IPS DF 4.7 (cell line): Measurements from ENCODE around the gene FSTL4.

Source experiments
- DNase-seq: peaks from one replicate; pipeline ENCODE4 v3.0.0-alpha.2; 2013; ENCODE audit warnings: low spot score; ENCODE audit errors: extremely low read depth

FSTL4 gene

DNA sequence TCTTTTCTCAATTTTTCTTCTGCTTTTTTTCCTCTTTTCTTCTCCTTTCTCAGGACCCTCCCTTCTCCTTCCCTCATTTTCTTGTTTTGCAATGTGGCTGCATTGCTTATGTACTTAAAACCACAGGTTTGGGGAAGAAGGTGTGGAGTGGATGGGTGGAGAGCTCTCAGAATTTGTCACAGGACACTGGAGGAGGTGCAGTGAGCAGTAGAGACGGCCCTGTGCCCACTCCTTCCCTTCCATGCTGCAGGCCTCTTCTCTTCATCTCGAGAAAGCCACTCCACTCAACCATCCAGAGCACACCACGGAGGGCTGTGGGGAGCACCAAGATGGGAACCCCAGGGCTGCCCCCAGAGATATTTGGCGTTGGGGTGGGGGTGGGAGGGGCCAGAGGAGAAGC is 92.3 kb downstream of the FSTL4 start:
- DNase-seq, result no peak

DNA sequence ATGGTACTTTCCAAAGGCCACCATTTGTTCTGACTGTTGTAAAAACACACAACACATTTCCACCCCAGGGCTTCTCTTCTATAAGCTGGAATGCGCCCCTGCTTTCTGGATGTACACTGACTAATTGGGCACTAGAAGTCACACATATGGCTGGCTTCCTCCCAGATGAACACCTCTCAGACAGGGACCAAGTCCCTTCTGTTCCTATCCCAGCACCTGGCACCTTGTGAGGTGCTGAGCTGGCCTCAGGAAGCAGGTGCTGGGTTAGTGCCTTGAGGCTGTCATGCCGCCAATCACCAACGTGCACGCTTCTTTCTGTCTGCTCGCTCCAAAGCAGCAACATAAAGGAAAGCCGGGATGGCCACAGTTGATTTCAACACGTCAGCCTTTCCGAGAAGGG is 93.2 kb downstream of the FSTL4 start:
- DNase-seq, result no peak

DNA sequence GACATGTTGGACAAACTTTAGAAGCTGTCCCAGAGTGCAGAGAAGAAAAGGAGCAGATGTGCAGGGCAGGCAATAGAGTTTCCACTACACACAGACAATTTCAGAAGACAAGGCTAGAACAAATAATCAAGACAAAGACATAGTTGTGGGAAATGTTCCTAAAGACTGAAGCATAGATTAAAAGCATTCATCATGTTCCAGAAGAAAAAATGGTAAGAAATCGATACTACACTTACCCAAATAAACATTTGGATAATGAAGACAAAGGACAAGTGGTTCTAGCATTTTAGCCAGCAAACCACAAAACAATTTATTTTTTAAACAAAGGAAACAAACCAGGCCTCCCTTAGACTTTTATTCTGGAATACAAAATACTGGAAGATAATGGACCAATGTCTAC is 97.9 kb downstream of the FSTL4 start:
- DNase-seq, result no peak

DNA sequence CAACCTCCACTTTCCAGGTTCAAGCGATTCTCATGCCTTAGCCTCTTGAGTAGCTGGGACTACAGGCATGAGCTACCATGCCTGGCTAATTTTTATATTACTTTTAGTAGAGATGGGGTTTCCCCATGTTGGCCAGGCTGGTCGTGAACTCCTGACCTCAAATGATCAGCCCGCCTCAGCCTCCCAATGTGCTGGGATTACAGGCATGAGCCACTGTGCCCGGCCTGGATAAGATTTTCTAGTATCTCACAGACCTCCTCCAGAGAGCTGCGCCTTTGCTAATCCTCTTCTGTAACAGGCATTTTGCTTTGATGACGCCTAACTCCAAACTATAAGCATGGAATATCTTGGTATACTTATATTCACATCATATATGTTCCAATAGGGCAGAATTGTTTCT is 99.4 kb downstream of the FSTL4 start:
- no peak for DNase-seq

DNA sequence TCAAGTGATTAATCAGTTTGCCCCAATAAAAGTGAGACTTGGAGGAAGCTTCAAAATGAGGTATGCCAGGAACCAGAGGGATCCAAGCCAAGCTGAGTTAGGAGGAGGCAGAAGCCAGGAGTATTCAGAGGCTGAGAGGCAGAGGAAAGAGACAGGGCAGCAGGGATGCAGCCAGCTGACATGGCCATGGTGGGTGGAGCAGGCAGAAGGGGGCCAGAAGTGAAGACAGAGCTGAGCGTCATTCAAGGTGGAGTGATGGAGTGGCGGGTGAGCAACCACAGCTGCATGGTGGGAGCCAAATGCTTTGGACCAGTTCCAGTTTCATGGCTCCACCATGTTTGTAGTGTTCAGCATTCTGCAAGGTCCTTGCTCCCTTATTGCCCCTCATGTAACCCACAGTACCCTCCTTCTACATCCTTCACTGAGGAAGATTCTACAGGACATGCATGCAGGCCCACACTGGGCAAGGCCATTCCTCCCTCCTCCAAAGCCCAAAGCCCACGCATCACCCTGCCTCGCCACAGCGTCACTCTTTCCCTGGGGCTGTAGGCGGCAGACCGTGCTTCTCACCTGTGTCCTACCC is 100.6 kb downstream of the FSTL4 start:
- DNase-seq, result no peak

DNA sequence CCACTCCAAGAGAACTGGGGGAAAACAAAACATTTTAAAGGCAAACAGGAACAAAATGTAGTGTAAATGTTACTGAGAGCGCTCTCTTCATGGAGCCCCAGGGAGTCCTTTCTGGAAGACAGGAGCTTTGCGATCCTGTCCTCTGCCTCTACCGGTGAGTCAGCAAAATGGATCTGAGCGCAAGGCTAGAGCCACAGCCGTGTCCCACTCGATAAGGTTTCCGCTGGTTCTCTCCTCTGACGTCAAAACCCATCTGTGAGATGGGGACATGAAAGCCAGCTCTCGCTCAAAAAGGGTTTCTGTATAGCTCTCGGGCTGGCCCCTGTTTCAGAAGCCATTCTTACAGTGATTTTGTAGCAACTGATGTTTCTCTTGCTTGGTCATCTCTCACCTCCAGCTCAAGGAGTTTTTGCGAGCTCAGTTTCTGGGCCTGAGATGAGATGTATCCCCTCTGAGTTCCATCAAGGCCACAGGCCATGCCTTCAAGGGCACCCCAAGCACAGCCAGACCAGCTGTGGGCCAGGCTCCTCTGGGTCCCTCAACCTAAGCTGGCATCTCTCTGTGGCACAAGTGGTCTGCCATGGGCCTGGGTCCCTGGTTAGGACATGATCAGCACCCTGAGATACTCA is 101.6 kb downstream of the FSTL4 start:
- DNase-seq, result no peak

DNA sequence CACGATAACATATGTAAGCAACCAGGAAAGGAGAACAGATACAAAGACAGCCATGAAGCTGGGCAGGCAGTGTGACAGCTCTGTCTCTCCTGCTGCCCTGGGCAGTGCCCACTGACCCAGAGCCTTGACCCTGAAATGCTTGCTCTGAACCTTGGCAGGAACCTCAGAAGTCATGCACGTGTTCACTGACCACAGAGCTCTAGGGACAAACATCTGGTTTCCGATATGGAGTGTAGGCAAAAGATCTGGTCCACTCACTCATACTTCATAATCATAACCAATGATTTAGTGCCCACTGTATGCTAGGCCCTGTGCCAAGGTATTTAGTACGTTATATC is 102.6 kb downstream of the FSTL4 start:
- no peak for DNase-seq

DNA sequence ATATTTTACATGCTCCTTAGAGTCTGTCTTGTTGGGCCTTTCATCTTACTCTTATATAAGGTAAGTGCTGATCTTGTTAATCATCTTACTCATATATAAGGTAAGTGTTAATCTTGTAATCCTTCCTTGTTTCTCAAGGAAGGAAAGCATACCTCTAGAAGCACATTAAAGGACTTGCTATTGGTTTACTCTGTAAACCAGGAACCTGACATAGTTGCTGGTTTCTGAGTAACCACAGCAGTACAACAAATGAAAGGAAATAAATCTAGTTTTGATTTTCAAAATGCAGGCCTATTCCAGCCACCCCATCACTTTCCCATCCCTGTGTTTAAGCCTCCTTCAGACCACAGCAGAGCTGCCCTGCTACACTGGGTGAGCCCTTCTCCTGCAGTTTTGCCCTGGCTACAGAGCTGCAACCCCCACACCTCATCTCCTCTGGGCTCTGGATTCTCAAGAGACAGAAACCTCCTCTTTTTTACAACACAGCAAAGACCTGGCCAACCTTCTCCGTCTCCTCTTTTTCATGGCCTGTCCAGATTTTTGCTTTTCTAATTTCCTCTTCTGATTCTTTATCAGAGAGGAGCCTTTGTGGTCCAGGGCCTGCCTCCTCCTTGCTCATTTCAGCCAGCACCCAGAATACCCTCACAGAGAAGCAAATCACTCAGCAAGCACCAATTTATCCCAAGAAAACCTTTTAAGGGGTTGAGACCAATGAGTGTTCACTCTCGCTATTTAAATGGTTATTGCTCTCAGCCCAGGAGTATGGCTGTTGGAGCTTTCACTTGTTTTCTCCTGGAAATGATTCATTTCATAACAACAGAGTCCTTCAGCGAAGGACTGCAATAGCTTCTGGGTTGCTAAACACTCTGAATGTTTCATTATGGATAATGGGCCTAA is 103.2 kb downstream of the FSTL4 start:
- DNase-seq, result no peak

DNA sequence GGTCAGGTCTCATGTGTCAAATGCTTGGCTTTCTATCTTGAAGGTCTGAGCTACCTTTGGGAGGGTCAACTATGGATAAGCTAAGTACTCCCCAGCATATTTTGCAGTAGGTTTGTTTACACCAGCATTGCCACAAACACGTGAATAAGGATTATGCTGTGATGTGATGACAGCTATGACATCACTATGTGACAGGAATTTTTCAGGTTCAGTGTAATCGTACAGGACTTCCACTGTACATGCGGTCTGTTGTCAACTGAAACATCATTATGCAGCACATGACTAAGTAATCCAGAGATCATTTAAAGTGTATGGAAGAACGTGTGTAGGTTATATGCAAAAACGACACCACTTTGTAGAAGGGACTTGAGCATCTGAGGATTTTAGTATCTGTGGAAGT is 104.0 kb downstream of the FSTL4 start:
- no peak for DNase-seq

DNA sequence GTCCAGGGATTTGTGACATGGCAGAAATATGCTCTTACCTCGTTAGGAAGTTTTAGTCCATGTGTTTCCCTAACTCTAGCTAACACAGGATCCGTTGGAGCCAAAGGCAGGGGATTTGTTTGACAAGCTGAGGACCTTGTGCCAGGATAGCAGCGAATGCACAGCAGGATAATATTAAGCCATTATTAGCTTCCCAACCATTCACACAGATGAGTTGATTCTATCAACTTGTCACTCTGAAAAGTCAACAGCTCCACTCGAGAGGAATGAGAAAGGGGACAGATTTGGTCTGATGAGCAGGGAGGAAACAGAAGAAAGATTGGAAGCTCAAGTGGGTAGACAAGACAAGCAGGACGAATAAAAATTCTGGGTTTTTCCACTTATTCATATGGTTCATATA is 106.2 kb downstream of the FSTL4 start:
- no peak for DNase-seq

DNA sequence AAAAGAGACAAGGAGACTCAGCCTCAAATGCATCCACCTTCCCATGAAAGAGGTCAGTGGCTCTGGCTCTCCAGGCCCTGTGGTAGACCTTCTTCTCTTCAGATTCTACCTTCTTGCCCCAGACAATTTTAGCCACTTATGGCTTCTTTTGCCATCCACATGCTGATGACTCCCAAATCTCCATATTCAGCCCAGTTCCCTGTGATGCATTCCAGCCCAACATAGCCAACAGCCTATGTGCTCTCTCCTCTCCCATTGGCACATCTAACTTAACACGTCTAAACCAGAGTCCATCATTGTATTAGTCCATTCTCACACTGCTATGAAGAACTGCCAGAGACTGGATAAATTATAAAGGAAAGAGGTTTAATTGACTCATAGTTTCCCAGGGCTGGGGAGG is 108.8 kb downstream of the FSTL4 start:
- no peak for DNase-seq

DNA sequence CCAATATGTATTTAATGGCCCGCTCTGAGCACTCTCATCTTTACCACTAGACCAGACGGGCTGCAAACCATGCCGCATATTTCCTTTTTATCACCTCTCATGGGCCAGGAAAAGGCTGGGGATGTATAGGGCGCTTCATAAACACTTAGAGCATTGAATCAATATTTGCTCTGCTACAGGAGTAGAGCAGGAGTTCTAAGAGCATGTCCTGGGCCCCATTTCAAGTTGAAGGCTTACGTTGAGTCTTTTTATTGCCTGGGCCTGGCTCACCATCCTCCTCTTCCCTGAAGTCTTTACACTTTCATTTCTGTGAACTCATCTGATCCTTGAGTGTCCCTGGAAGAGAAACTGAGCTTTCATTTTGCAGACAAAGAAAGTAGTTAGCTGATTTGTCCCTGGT is 112.4 kb downstream of the FSTL4 start:
- DNase-seq, result no peak

DNA sequence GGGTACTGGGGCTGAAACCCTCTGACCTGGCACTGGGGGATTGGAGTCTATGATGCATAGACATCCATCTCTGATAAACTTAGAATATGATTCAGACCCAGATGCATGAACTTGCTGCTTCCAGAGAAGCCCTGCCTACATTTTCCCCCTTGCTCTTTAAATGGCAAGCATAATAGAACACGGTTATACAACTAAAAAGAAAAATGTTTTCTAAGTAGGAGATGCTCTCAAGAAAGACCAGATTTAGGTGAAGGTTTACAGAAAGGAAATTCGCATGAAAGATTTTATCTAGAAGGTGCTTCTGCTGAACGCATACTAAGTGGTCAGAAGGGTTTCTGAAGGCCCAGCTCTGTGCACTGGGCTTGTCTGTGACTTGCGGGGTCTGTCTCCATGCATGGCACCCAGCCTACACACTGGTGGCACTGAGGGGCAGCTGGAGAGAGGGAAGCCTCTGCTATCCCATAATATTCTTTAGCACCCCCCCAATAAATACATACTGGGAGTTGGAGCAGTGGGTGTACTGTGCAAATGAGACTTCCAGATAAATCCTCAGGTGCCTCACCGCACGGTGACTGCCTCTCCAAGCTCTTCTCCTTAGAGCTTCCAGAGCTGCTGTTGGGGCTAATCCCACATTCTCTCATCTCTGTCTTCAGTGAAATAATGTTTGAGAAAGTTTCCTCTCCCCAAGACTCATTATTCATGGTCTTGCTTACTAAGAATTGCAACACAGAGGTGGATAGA is 114.6 kb downstream of the FSTL4 start:
- no peak for DNase-seq

DNA sequence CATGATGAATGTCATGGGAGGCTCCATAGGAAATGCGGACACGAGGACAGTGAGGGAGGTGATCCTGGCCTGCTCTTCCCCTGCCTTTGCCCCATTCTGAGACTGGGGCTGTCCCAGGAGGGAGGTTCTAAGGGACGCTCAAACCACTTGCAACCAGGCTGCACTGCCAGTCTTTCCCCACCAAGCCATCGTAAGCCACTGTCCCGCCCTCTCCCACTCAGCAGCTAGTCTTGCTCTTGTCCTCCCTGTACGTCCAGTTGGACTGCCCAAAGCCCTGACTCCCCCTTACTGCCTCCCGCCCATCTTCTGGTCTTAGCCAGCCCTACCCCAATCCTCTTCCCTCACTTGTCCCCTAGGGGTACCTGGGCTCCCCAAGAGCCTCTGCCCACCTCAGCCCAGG is 115.7 kb downstream of the FSTL4 start:
- no peak for DNase-seq

DNA sequence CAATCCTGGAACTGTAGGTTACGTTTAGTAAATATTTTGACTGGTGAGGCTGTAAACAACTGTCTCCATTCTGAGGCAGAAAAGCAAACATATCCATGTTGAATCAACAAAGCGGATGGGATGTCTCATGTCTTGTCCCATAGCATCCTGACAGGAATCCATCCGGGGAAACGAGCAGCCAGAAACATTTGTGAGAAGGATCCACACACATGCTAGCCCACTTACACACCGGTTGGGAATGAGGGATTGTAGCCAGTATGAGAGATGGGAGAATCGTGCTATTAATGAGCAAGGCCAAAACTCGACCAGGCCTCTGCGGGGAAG is 117.5 kb downstream of the FSTL4 start:
- no peak for DNase-seq

DNA sequence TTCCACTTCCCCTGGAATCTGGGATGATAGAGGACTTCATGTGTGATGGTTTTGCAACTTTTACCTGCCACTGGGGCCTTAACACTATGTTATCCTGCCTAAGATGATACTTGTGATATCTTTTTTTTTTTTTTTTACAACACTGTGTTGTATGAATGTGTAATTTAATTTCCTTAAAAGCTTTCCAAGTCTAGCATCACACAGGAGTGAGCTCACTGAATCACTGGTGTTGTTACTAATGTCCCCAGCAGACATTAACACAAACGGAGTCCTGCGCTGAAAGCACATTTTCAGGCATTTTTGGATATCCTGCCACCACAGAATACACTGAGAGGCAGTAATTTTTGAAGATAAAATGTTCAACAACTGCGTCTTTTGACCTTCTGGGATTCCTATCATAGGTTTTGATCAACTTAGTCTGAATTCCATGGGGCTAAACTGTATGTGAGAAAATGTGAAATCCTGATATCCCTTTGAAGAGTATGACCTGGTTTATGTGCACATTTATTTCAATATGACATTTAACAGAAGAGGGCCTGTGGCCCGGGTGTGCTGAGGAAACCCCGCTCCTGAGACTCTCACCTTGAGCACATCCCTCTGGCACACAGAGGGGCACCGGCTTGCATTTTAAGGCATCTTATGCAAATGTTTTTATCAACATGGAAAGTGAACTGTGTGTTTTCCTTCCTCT is 118.0 kb downstream of the FSTL4 start:
- no peak for DNase-seq

DNA sequence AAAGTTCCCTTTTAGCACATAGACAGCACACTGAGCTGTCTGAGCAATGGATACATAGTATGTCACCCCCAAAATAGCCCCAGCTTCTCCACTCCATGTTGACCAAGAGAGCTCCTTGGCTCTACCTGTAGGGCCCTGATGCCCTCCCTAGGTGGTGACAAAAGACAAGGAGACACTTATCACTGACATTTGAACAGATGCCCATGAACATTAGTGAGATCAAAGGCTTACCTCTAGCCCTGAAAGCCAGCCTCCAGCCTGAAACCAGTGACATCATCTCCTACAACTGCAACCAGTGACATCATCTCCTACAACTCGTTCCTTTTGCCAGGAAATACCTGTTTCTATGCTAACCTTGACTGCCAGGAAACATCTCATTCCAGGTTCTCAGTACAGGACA is 122.7 kb downstream of the FSTL4 start:
- DNase-seq, result no peak

DNA sequence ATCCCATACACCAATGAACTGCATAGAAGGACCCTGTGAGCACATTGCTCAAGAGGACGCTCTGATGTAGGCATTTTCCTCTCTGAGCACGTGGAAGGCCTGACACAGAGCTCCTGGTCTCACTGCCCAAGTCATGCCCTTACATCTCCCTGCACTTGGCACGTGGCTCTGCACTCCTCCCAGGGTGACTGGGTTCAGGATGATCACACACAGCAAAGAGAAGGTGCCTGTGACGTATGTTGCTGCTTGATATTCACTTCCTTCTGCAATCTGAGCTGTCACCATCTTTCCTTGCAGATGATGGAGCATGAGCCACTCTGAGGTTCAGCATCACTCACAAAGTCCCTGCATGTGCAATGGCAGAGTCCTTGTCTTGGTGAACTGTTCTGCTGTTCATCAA is 125.2 kb downstream of the FSTL4 start:
- DNase-seq, result no peak

DNA sequence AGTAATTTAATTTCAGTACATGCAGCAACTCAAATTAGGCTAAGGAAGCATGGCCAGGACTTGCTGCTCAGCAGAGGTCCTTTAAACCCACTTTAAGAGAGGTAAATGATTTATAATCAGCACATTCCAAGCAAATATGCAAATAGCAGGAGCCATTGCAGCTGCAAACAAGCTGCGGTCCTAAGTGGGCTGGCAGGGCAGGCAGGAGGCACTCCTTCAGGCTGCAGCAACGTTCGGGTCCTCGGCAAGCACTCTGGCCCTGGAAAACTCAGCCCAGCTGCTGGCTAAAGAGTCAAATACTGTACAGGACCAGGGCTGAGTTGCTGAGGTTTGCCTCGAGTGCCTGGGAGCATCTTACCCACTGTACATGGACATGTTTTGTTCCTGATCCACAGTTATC is 126.9 kb downstream of the FSTL4 start:
- no peak for DNase-seq

DNA sequence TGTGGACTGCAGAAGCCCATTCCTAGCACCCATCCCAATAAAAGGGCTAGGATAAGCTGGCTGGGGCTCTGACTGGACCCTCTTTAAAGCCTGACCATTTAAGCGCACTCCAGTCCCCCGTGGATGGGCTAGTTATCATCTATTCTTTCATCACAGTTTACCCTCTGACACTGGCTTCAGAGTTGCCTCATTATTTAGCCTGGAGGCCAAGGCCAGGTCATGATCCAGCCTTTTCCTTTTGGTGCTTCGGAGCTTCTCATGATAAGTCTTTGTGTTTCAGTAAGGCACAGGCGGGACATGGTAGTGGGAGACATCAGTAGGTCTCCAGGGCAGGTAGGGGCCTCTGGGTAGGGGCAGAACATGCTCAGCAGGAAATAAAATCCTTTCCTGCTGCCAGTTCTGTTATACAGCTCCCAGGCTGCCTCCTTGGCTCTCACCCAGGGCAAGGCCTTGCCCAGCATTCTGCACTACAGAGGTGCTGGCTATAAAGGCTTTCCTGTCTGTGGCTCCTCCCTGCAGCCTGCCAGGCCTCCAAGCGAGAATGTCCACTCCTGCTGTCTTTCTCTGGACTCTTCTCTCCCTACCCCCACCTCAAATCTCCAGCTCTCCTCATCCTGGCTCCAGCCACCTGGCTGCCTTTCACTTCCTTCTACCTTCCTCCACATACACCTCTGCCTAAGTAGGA is 128.8 kb downstream of the FSTL4 start:
- no peak for DNase-seq

DNA sequence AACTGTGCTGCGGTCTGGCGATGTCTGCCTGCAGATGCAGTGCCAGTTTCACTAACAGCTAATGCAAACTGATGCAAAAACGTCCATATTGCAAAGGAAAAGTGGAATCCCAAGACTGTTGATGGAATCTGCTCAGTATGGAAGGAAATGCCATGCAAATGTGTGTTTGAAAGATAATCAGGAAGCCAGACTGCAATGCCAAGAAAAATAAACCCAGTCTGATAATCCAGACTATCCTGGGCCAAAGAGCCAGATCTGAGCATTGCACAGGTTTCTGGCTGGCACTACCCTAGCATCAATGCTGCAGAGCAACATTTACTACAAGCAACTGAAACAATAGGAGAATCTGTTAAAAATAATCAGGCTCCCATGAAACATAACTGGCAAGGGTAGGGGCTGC is 130.3 kb downstream of the FSTL4 start:
- no peak for DNase-seq
